GM18498 (cell line): ENCODE results near the gene TM4SF4.

Source experiments
- ATAC-seq: cut with Tn5 transposase; IDR thresholded peaks from one replicate; pipeline ENCODE4 v1.9.1; 2021; ENCODE audit warnings: mild to moderate bottlenecking, moderate library complexity; ENCODE audit not compliant: unreplicated experiment

Gene TM4SF4

GRCh38 chr3:149509526-149509925, 35.0 kb downstream of the TM4SF4 start:
- no peak for ATAC-seq

DNA sequence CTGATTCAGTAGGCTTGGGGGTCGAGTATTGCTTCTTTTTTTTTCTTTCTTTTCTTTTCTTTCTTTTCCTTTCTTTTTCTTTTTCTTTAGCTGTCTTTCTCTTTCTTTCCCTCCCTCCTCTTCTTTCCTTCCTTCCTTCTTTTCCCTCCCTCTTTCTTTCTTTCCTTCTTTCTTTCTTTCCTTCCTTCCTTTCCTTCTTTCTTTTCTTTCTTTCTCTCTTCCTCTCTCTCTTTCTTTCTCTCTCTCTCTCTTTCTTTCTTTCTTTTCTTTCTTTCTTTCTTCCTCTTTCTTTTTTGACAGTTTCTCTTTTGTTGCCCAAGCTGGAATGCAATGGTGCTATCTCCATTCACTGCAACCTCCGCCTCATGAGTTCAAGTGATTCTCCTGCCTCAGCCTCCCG, 36.0 kb downstream of the TM4SF4 start:
- no peak for ATAC-seq

DNA sequence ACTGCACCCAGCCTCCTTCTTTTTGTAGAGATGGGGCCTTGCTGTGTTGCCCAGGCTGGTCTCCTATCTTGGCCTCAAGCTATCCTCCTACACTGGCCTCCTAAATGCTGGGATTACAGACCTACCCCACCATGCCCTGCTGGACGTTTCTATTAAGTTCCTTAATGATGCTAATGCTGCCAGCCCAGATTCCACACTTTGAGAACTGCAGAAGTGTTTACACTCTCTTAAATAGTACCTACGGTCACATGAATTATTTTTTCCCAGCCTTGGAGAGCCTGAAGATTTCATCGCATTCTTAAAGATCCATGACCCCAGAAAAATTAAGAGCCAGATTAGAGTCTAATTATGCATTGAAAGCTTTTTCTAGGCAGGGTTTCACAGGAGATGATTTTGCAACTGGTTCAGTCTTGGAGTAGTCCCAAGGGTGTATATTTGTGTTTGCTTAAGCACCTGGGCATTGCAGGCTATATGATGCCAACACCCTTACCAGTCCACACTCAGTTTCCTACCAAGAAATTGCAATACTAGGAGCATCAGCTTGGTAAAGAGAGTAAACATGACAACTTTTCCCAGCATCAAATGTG, 36.6 kb downstream of the TM4SF4 start:
- ATAC-seq = no peak

DNA sequence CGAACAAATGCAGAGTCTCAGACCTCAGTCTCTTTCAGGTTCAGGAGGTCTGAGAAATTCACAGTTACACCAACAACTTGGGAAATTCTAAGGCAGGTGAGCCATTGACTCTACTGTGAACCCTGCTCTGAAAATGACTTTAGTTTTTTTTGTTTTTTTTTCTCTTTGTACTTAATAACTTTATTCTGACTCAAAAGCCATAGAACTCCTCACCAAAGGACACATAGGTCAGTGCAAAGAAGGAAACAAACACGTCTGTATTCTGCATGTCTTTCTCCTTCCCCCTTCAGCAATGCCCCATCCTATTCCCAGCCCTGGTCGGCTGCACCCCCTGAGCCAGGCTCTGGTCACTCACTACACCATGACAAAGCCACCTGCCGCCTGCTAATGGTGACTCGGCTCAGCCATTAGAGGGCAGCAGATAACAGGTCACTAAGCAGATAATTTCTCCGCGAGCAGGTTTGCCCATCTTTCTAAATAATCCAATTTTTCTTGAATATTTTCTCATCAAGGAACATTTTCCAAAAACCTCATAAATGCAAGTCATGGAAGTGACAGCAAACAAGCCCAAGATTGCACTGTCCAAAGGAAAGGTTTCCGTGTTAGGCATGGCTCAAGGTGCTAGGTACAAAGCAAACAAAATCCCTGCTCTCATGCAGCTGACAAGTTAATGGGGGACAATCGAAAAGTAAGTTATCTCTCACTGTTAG, 37.7 kb downstream of the TM4SF4 start:
- ATAC-seq = peak; percentile 68

DNA sequence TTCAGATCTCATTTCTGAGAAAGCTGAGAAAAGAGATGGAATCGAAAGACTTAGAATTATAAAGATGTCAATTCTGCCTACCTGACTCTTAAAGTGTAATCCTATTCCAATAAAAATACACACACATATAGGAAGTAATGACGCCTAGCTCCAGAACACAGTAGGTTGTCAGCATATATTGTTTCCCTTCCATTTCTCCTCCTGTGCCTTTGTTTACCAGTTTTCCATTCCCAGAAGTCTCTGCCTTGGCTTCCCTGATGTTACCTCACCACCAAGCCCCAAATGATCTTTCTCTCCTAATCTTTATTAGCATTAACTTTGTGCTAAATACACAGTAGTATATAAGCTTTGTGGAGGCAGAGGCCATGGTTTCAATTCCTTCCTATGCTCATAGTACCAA, 40.0 kb downstream of the TM4SF4 start:
- ATAC-seq = no peak

GRCh38 chr3:149515249-149515648, 40.8 kb downstream of the TM4SF4 start:
- ATAC-seq = no peak

- ATAC-seq = no peak
Measured at GRCh38 chr3:149516920-149517319, 42.4 kb downstream of the TM4SF4 start.

DNA sequence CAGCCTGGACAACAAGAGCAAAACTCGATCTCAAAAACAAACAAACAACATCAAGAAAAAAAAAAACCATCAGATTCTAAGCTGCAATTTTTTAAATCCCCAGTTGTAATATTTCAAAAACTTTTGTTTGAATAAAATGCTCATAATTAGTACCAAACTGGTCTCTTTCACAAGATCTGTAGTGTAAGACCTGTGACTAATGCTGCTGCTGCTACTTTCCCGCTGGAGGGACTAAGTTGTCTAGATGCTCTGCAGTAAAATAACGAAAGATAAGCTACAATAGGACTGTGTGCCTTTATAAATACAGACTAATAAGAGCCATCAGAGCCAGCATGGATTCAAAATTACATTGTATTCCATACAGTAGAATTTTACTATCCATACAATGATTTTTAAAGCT, 45.4 kb downstream of the TM4SF4 start:
- ATAC-seq = no peak

DNA sequence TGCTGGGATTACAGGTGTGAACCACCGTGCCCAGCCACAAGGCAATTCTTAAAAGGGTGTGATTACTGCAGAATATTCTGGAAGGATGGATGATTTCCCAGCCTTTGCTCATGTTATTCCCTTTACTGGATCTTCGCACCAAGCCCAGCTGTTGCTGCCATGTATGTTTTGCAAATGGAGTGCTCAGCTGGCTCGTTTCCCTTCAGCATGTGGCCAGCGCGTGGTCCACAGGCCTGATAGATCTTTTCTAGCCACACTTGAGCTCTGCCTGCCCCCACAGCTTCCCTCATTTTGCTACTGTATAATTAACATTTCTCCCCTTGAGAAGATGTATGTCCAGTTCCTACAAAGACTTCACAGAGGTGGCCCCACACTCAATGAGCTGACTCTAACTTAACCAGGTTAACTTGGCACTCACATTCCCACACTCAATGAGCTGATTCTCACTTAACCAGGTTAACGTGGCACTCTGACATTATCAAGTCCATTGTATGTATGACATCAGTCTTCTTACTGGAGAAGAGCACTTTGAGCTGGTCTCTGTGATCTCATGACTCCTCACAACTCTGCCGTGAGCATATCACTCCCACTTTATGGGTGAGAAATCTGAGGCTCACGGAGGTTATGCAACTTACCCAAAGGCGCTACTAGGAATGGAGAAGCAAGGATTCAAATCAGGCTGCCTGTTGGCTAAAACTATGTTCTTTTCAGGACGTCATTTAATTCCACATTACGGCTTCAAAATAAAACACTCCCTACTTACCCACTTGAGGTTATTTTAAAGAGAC, 49.2 kb downstream of the TM4SF4 start:
- ATAC-seq = no peak

DNA sequence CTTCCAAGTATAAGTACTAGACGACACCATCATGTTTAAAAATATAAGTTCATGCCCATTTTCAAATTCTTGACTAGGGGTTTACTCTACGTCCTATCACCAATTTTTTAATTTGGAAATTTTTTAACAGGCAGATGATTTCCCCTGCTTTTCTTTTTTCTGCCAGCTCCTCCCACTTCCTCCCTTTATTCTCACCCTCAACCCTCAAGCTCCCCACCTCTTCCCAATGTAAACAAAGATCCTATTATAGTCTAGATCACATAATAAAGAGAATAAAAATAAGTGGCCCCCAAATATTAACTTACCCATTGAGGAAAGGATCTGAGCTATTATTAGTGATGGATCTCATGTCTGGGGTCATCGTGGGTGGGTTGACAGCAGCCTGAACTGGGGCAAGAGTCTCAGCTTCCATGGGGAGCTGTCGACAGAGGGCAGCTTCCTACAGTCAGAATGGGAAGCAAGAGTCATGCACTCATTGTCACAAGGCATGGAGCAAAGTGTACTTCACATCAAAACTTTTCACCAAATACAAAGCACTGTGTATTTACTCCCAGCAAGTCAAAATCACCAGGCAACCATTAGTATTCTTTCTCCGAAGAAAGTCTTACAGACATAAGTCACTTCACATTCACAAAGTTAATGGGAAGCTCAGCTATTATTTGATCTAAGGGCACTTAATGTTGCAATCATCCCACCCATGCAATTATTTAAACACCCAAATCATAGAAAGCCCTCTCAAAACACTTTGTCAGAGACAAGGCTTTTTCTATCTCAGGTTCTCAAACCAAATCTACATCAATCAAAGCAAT, 53.2 kb downstream of the TM4SF4 start:
- ATAC-seq = no peak

DNA sequence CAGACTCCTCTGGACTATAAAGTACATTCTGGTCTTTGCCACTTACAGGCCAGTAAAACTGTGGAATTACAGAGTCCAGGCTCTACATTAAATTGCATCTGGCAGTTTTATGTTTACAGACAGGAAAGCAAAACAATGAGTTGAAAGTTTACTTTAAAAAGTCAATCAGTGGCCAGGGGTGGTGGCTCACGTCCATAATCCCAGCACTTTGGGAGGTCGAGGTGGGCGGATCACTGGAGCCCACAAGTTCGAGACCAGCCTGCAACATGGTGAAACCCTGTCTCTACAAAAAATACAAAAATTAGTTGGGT, 53.8 kb downstream of the TM4SF4 start:
- ATAC-seq = no peak

DNA sequence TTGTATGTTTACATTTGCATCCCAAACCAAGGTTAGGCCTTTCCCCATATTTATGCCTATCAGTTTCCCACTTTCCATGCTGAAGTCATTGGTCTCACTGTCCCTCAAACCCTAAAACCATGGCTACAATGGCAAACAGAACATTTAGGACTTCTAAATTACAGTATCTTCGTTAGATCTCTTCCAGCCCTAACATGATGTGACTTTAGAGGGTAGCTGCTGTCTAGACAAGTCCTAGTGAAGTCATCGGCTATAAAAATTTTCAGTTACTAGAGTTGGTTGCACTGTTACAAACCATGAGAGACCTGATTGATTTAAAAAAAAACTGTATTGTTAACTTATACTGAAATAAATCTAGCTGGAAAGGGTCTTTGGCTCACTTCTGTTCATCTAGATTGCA, 54.6 kb downstream of the TM4SF4 start:
- no peak for ATAC-seq

- ATAC-seq = peak; percentile 49
Measured at GRCh38 chr3:149532489-149533180, 58.1 kb downstream of the TM4SF4 start.

GRCh38 chr3:149534082-149534481, 59.6 kb downstream of the TM4SF4 start:
- no peak for ATAC-seq

GRCh38 chr3:149534671-149535332, 60.3 kb downstream of the TM4SF4 start:
- ATAC-seq = no peak

DNA sequence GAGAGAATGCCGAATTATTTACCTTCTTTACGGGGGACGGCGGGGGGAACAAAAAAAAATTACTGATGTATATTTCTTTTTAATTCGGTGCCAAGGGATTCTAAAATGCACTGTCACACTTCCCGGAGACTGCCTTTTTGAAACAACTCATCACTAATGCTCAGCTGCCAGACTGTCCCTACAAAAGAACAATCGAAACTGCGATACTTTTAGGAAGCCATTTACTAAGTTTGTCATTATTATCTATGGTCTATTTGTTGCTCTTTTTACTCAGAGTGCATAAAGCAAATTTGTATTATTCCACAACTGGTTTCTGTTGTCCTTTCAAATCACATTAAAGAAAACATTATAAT, 60.8 kb downstream of the TM4SF4 start:
- no peak for ATAC-seq

GRCh38 chr3:149536429-149536828, 61.9 kb downstream of the TM4SF4 start:
- no peak for ATAC-seq

GRCh38 chr3:149538371-149538770, 63.9 kb downstream of the TM4SF4 start:
- no peak for ATAC-seq

- ATAC-seq = no peak
Measured at GRCh38 chr3:149541091-149541491, 66.6 kb downstream of the TM4SF4 start.
